Islet precursor cell (in vitro differentiated cells): ENCODE data around the gene PPP1CC.

Experiments
- DNase-seq: peaks from one replicate; pipeline ENCODE4 v3.0.0-alpha.2; 2018

PPP1CC gene

GRCh38 chr12:110686294-110686903 is 56.3 kb downstream of the PPP1CC start:
- DNase-seq = no peak

- DNase-seq = no peak
Observed at GRCh38 chr12:110684312-110684836, 58.3 kb downstream of the PPP1CC start.

- no peak for DNase-seq
Observed at GRCh38 chr12:110683888-110684287, 58.8 kb downstream of the PPP1CC start.

- DNase-seq = no peak
Observed at GRCh38 chr12:110680032-110680431, 62.7 kb downstream of the PPP1CC start.

GRCh38 chr12:110679201-110679600 is 63.5 kb downstream of the PPP1CC start:
- DNase-seq = no peak

- no peak for DNase-seq
Observed at GRCh38 chr12:110677982-110678381, 64.7 kb downstream of the PPP1CC start.

- DNase-seq = no peak
Observed at GRCh38 chr12:110677206-110677911, 65.3 kb downstream of the PPP1CC start.

- DNase-seq = no peak
Observed at GRCh38 chr12:110676171-110676570, 66.5 kb downstream of the PPP1CC start.

GRCh38 chr12:110670161-110670701 is 72.5 kb downstream of the PPP1CC start:
- DNase-seq = no peak
